Stimulated activated CD8-positive, alpha-beta memory T cell treated with anti-CD3 and anti-CD28 coated beads, Interleukin-12 subunit alpha, Interleukin-12 subunit beta, amount 100 ng/mL, for 1 hour (primary cell): Measurements from ENCODE around the gene DCAF17.
A peak's percentile ranks its signal among the peaks of the same experiment; 100 is the strongest.
"Not testable (repeated sequence)": the region's sequence is repeated elsewhere in the genome, so short reads cannot be mapped to it uniquely, and the experiment has no call there.

Source experiments
- DNase-seq: peaks from one replicate; pipeline ENCODE4 v3.0.0-alpha.2; 2020; ENCODE audit warnings: low read depth

The DCAF17 gene

GRCh38 chr2:171410624-171411023, 23.4 kb upstream of the DCAF17 start:
- DNase-seq, result no peak

DNA sequence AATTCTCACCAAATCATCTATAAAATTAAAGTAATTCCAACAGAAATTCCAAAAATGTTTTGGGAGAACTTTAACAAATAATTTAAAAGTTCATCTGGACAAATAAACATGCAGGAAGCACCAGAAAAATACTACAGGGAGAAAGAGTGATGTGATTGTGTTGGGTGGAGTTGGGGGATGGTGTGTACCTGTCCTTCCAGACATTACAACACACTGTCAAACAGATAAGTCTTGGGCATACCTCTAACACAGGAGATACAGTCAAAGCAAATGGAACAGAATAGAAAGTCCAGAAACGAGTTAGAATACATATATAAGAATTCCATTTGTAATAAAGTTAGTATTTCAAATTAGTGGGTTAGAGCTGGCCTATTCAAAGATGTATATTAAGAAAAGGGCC, 22.8 kb upstream of the DCAF17 start:
- no peak for DNase-seq

- DNase-seq, result no peak
These were observed 22.1 kb upstream of the DCAF17 start for GRCh38 chr2:171411791-171412483.

DNA sequence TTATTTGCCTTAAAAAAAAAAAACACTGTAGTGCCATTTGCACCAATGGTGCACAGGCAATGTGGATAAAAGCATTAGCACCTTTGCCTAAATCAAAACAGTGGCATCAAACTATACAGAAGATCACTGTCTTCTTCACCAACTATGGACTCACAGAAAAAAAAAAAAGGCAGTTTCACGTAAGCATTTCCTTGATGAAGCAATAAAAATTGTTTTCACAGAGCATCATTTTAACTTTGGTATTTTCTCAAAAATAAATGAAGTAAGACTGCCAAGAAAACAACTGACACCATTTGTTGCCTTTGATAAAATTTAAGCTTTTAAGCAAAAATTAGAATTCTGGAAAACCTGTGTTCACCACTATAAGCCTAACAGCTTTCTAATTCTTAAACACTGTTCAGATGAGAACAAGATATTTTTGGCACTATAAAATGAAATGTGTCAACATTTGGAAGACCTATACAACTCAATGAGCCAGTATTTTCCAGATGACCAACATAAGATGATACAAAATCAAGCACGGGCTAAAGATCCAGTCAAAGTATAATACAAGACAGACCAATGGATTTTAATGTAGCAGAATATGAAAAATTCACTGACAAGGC, 21.4 kb upstream of the DCAF17 start:
- no peak for DNase-seq

DNA sequence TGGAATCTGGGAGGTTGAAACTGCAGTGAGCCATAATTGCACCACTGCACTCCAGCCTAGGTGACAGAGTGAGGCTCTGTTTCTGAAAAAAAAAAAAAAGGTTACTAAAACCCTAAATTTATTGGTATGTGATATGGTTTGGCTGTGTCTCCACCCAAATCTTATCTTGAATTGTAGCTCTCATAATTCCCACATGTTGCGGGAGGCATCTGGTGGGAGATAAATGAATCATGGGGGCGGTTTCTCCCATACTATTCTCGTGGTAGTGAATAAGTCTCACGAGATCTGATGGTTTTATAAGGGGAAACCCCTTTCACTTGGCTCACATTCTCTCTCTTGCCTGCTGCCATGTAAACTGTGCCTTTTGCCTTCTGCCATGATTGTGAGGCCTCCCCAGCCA, 19.4 kb upstream of the DCAF17 start:
- not testable (repeated sequence) for DNase-seq

DNA sequence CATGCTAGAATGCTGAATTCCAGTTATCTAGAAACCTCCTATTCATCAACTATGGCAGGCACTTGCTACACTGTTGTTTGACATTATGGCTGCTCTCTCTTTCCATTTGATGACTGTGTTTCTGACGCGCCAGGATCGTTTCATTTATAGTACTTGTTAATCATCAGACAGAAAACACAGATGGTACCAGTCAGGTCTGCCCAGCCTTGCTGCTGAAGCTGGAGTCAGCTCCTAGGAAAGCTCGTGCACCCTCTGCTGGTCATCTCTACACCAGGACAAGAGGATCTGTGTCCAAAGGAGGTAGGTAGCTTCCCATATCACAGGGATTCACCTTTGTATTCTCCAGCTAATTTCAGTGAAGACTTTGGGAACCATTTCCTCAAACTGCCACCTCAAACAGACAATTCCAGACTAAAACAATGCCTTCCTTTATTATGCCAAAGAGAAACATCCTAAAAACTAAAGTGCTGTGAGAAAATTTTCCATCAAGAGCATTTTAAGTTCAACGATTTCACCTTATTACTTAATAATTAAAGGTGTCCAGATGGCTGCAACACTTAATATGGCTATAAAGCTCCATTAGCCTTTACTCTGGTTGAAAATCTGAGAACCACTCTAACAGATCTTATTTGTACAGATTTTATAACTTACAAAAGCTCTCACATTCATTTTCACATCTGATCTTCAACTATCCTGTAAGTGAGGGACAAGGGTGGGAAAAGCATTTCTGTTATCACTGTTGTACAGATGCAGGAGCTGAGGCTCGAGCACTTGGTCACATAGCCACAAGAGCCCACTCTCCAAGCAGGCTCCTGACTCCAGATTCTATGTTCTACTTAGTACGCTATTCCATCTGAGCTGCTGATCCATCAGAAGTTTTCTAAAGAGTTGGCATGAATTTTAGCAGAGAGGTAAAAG, 17.8 kb upstream of the DCAF17 start:
- peak; percentile 67 for DNase-seq

DNA sequence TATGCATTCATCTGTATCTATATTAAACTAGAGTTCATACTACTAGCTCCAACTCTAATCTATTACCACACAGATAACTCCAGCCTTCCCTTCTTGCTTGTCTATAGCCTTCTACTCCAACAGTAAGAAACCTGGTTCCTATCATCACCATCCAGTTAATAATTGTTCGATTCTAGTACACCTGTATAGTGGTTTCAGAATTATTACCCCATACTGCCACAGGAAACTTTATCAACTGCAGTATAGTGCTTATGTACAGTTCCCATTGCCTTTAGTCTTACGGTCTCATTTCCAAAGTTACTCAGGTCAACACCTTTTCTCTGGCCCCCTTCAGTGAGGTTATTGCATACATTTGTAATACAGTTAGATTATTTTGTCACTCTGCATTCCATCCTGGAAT, 14.7 kb upstream of the DCAF17 start:
- DNase-seq, result no peak

GRCh38 chr2:171420728-171421563, 13.1 kb upstream of the DCAF17 start:
- no peak for DNase-seq

GRCh38 chr2:171422710-171423495, 11.1 kb upstream of the DCAF17 start:
- not testable (repeated sequence) for DNase-seq

- DNase-seq, result no peak
These were observed 3.3 kb upstream of the DCAF17 start for GRCh38 chr2:171430516-171431410.

DNA sequence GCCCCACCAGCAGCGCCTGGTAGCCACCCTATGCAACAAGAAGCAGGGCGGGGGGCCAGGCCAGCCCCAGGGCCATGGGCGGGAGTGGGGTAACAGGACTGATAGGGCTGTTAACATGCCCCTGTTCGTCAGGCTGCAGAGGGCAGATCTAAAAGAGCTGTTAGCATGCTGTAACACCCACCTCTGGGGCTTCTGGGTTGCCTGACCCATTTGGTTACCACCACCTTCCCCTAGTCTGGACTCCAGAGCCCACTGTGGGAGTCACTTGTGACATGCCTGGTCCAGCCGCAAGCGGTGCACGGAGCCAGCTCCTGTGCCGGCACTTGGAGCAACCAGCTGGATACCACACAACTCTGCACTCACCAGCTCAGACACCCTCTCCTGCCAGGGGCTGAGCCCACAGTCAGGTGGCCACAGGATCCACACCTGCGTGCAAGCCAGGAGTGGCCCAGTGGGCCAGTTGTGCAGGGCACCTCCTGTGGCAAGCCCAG, 2.3 kb upstream of the DCAF17 start:
- no peak for DNase-seq

DNA sequence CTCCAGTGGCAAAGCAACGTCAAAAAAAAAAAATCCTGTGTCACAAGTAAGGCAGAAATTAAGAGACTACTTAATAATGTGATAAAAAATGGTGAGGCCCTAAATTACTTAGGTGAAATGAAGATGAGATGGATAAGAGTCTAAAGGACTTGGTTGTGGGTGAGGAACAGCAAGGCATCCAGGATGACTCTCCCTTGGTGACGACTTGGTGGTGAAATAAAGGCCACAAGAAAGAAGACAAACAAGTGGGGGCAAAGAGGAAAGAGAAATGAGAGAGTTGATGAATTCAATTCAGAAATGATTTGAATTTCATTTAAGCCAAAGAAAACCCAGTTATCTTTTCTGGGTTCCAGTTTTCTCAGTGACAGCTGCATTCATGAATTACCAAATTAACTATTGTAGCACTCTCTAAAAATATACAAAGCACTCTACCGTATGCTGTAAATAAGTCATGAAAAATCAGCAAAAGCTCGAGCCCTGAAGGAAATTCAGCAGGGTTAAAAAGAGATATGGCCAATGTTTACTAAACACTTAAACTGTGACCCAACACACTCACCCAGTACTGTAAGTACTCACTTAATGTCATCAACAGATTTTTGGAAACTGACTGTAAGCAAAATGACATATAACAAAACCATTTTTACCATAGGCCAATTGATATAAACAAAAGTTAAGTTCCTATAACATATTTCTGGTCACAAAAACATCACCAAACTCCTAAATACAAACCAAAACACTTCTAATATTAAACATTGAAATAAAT, 1.6 kb upstream of the DCAF17 start:
- DNase-seq, result no peak

DNA sequence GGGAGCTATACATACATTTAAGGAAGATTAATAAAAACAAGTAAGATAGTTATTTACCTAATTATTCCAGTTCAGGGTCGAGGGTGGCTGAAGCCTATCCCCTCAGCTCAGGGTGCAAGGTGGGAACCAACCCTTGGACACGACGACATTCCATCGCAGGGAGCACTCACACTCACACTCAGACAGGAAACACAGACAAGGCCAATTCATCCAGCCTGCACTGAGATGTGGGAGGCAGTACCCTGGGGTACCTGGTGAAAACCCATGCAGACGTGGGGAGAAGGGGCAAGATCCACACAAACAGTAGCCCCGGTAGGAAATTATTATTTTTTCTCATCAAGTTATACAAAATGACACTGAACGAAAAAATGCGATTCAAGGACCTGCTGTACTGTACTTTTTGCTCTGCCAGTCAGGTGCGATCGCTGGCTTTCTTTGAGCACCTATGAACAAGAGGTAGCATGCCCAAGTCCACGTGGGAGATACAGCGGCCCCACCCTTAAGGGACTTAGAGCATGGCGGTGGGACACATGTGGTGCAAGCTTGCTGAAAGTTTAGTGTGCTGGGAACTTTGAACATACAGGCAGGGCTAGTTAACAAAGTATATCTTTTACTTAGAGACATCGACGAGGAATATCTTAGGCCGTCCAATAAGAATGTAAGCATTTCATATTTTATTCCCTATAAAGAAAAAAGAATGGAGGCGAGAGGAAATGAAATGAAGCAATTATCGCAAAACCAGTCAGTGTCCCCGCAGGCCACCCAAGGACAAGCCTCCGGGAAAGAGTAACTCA, 860 bp upstream of the DCAF17 start:
- no peak for DNase-seq

- no peak for DNase-seq
These were observed 338 bp upstream of the DCAF17 start, which contains the start of gene METTL8 for GRCh38 chr2:171433763-171434012. Gene METTL8 (minus strand): TSS chr2:171433990. CDS start chr2:171392185, 41,805 bp downstream.

DNA sequence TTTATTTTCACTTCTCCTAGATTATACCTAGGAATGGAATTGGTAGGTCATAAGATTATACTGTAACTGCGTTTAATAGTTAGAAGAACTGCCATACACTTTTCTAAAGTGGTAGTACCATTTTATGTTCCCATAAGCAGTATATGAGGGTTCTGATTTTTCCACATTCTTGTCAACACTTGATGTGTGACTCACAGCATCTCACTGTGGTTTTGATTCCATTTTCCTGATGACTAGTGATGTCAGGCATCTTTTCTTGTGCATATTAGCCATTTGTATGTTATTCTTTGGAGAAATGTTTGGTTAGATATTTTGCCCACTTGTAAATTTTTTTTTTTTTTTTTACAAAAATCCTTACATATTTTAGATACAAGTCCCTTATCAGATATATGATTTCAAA, 2.3 kb downstream of the DCAF17 start:
- no peak for DNase-seq

DNA sequence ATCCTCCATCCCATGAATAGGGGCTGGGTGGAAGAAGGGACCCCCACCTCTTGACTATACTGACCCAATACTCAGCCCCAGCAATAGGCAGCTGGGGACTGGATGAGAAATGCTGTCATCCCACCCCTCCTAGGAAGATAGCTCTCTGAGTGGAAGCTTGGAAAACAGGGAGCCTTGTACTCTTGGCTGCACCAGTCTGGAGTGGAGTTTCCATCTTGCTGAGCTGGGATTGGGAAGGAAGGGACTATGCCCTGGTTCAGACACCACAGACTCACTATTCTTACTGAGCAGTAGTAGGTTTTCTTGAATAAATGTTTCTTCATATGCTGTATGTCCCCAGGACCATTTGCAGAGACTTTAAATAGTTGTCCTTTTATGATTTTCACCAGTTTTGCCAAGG, 7.4 kb downstream of the DCAF17 start:
- DNase-seq, result no peak

GRCh38 chr2:171447675-171448074, 13.6 kb downstream of the DCAF17 start:
- no peak for DNase-seq

DNA sequence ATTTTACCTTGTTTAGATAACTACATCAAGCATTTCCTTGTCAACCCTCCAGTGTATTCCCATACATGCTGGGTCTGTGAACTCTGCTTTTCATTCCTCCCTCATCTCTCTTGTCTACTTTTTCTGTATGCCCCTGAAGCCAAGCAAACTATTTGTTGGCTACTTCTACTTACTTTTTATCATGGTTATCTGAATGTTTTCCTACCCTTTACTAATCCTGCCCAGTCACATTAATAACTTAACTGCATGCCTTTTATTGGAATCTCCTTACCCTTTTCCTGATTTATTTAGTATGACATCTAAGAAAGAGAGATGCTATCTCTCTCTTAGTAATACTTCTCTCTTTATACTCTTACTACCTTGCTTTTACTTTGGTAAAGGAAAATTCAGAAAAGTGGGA, 17.0 kb downstream of the DCAF17 start:
- no peak for DNase-seq

DNA sequence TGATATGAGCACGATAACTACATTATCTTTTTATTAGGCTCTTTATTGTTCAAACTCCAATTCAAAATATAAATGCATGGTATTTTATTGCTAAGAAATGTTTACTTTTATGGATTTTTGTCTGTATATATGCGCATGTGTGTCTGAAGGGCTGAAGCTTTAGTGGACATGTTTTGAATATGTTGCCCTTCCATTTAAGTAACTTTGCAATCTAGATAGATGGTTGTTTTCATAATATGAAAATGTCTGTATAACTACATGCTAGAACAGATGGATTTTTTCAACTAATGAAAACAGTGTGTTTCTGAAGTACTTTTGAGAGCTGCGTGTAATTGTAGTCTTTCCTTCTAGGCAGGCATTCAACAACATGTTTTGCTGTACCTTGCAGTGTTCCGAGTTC, 18.7 kb downstream of the DCAF17 start:
- DNase-seq, result no peak
